ENCODE measurements around the gene IL36A.

GRCh38 chr2:113041871-113042270, 36.6 kb downstream of the IL36A start:
- TF ChIP-seq CTCF (IDR thresholded peaks at IDR 0.05) (no peak), POLR2A (IDR thresholded peaks at IDR 0.05) (no peak)
